HG03442 (cell line): ENCODE data around the gene MDH1.

Experiments used
- ATAC-seq: cut with Tn5 transposase; IDR thresholded peaks from one replicate; pipeline ENCODE4 v1.9.1; 2021; ENCODE audit warnings: mild to moderate bottlenecking, moderate library complexity; ENCODE audit not compliant: unreplicated experiment

Gene MDH1

DNA sequence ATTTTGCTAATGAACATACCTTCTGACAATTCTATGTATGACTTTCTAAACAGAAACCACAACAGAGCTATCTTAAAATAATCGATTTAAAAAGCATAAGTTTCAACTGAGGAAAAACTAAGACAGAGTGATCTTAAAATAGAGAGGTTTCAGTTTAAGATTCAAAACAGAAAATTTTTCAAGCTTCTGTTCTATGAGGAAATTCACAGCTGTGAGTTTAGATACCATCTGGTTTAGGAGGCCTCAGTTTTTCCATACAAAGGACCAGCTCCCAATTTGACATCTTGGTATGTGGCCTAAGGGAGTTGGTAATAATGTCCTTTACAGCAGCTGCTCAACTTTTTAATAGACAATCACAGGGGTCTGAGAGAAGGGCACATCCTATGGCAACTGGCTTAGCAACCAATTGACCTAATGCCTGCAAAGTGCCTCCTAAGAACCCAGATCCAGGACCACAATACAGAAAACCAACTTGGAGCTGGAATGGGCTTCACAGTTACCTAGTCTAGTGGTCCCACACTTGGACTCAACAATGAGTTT lies 39.7 kb downstream of the MDH1 start:
- no peak for ATAC-seq

DNA sequence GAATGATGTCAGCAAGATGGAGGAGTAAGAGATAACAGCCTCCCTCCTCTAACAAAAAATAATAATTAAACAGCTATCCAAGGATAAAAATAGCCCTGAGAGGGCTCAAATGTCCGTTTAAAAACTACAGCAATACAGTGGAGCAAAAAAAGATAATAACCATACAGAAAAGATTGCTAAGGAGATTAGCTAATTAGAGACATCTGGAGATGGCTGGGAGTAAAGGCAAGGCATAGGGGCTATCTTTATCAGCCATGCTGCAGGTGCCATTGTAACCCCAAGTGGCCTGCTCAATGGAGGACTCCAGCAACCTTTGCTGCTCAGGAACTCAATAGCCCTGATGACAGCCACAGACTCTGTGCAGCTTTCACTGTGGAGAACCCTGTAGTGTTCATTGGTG lies 42.7 kb downstream of the MDH1 start:
- no peak for ATAC-seq

DNA sequence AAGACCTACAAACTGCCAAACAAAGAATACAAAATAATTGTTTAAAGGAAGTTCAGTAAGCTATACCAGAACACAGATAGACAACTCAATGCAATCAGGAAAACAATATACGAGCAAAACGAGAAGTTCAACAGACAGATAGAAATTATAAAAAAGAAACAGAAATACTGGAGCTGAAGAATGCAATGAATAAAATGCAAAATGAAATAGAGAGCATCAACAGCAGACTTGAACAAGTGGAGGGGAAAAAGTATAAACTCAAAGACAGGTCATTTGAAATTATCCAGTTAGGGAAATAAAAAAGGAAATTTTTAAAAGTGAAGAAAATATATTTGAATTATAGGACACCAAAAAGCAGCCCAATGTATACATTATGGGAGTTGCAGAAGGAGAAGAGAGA lies 43.6 kb downstream of the MDH1 start:
- ATAC-seq, result no peak

DNA sequence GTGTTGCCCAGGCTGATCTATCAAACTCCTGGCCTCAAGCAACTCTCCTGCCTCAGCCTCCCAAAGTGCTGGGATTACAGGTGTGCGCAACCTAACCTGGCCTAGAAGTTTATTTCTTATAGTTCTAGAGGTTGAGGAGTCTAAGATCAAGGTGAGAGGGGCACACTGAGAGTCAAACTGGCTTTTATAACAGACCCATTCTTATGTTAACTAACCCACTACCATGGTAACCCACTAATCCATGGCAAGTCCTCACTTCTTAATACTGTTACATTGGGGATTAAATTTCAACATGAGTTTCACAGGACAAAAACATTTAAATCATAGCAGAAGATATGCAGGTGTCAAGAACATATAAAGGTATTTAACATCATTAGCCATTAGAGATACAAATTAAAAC lies 50.6 kb downstream of the MDH1 start:
- no peak for ATAC-seq

DNA sequence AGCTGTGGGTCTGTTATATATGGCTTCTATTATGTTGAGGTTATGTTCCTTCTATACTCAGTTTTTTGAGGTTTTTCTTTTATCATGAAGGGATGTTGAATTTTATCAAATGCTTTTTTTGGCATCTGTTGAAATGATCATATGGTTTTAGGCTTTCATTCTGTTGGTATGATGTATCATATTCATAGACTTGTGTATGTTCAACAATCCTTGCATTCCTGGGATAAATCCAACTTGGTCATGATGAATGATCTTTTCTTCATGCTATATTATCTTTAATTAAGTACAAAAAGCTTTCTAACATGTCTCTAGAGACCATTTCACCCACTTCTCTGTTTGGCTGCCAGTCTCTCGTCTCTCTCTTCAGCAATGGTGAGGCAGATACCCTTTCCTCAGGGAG lies 54.2 kb downstream of the MDH1 start:
- ATAC-seq, result no peak

DNA sequence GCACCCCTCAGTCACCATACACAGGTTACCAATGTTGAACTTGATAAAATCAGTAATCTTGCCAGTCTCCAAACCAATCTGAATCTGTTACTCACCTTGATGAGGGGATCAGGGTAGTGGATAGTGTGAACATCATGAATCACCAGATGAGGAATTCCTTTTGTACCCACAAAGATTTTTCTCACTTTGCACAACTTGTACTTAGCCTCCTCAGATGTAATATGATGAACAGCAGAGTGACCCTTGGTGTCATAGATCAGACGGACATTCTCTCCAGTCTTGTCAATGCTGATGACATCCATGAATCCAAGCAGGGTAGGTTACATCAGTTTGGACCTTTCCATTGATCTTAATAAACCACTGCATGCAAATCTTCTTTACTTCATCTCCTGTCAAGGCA lies 54.7 kb downstream of the MDH1 start:
- ATAC-seq, result no peak

DNA sequence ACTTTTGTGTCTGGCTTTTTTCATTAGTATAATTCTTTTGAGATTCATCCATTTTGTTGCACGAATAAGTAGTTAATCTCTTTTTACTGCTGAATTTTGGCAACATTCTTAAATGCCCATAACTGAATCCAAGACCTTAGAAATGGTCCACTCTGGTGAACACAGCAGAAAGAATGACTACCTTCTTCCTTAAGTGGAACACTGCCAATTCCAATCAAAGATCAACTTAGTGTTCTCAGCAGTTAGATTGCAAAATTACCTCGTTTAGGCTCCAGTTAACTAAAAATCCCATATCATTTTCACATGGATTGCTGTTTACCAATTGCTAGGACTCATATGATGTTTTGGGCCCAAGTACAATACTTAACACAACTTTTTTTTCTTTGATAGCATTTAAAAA lies 59.9 kb downstream of the MDH1 start:
- ATAC-seq, result no peak

DNA sequence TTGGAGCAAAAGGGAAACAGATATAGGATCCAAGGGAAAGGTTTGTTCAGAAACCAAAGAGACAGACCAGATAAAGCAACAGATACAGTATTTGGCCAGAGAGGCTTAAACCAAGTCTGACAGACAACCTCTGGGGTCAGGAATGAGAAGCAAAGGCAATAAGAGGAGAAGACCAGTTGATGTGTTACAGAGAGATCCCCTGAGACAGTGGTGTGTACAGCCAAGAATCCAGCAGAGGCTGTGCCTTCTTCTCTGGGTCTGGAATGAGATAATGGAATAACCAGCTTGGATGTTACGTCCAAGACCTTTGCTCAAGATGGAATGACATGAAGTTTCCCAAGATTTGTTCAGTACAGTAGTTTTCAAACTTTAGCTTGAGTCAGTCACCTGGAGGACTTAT lies 61.1 kb downstream of the MDH1 start:
- ATAC-seq, result no peak

DNA sequence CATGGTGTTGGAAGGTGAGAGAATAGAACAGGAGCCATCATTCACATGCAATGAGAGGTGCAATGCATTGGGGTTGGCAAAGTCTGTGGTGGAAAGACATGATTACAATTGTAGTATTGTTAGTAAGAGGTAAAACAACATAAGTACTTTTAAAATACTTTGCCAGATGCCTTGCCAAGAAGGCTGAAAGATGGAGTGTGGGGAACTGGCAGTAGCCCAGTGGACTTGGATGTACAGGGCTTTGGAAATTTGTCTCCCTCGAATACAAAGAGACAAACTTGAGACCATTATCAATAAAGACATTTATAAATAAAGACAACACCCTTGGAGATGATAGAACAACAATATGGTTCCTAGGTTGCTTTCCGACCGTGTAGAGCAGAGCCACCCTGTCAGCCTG lies 62.0 kb downstream of the MDH1 start:
- ATAC-seq, result no peak

DNA sequence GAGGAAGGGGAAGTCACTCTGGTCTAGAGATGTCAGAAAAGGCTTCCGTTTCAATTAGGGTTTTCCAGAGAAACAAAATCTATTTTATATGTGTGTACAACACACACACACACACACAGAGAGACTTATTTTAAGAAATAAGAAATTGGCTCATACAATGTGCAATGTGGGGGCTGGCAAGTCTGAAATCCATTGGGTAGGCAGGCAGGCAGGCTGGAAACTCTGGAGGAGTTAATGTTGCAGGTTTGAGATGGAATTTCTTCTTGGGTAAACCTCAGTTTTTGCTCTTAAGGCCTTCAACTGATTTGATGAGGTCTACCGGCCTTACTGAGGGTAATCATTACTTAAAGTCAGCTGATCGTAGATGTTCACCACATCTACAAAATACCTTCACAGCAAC lies 62.6 kb downstream of the MDH1 start:
- ATAC-seq, result no peak

DNA sequence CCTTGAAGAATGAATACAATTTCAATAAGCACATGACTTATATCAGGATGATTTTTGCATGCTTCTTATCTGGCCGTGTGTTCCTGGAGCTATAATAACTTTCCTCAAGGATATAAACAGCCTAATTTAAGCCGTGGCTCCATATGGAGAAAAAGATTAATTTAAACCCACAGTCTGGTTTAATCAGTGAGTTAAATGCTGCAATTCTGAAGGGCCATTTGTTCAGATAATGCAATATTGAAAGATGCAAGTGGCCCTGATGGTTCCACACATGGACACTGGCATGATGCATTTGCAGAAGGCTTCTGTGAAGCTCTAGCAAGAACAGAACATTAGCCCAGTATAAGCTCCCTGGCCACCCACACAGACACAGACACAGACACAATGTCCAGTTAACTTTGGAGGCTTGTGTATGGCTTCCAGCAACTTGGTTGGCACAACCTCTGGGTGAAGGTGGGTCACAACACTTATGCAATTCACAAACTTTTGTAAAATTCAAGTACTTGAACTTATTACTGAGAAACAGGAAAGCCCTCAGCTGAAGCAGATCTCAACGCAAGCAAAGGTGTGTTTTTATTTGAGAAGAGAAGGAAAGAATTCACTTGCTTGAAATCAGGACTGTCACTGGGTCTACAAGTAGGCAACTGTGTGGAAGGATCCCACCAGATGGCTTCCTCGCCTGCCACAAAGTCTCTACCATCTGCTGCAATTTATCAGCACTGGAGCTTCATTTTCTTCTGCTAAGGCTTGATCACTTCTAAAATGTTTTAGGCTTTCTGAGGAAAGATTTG lies 63.3 kb downstream of the MDH1 start:
- no peak for ATAC-seq

DNA sequence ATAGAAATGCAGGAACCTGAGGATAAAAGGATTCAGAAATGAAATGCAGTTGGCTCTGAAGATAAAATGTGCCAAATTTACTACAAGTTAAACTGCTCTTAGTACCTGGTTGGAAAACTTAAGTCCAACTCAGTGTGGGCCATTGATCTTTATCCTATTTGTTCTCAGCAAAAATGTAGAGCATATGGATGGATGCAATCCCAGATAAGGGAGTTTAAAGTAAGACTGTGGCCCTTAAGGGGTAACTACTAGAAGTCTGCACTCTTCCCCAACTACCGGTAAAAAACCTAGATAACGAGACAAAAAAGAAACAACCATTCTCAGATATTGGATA lies 63.9 kb downstream of the MDH1 start:
- ATAC-seq, result no peak

DNA sequence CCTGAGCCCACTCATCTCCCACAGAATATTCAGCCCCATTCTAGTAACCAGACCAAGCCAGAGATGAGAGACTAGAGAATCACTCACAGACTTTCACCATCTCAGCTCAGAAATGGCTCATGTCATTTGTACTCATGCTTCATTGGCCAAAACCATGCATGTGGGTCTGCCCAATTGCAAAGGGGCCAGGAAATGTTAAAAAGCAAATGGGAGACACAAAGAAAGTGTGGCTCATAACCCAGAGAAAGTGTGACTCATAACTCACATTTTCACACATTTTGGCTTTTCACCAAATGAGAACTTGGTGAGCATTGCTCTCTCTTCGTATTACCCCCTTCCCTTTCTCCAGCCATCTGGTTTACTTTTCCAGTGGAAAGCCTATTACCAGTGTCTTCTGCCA lies 66.2 kb downstream of the MDH1 start:
- ATAC-seq, result peak; percentile 72
